H1 (cell line): ENCODE results near the gene COL8A1. TPM values are rescaled to one million over a fixed set of nuclear protein-coding genes. Genes with fewer than 3 reads are reported as not detected.

Experiments used
- SRF ChIP-seq: IDR thresholded peaks from 2 replicates; pipeline ENCODE4 v1.6.1; 2011; ENCODE audit warnings: mild to moderate bottlenecking, low read depth, low read length, moderate library complexity
- polyA plus RNA-seq, 7 experiments: library from polyadenylated mRNA; depleted of rRNA in 3 of 7; stranded (reverse) in 5 of 7; unstranded in 2 of 7; fragments of >200 nt in 5 of 7; fragments of 200-250 nt in 2 of 7; gene quantifications; 1 replicate in 5 of 7; 2 replicates in 1 of 7; 4 replicates in 1 of 7; pipeline versions ENCODE4 v1.2.1 to v1.2.3, GENCODE V29; 2011 to 2013; ENCODE audit warnings: missing spikeins in 2 of 7, mixed read lengths in 2 of 7
- total RNA-seq: library from RNA; stranded (reverse); fragmentation: NEBNext Ultra II Directional; extraction: Animal tissue kit (Norgen Biotek cat#: 25700); gene quantifications from 2 replicates; pipeline ENCODE4 v1.2.1, GENCODE V29; 2021
- TF ChIP-seq, protein P1 (sequence below): fragments of 300-600 bp; sonication (generic); IDR thresholded peaks from 2 replicates; pipeline ENCODE4 v1.7.1; 2012; ENCODE audit warnings: low read length, moderate library complexity, mild to moderate bottlenecking, inconsistent platforms; ENCODE audit not compliant: insufficient replicate concordance
- TF ChIP-seq, protein P2 (sequence below): IDR thresholded peaks from 2 replicates; pipeline ENCODE4 v1.6.1; 2012; ENCODE audit warnings: inconsistent platforms

The COL8A1 gene
- total and polyA plus RNA-seq, 2 of the 8 experiments (the other 6 are each of a cell fraction or from before 2014, with no cell fraction given) = 0.21 to 1.2 TPM

DNA sequence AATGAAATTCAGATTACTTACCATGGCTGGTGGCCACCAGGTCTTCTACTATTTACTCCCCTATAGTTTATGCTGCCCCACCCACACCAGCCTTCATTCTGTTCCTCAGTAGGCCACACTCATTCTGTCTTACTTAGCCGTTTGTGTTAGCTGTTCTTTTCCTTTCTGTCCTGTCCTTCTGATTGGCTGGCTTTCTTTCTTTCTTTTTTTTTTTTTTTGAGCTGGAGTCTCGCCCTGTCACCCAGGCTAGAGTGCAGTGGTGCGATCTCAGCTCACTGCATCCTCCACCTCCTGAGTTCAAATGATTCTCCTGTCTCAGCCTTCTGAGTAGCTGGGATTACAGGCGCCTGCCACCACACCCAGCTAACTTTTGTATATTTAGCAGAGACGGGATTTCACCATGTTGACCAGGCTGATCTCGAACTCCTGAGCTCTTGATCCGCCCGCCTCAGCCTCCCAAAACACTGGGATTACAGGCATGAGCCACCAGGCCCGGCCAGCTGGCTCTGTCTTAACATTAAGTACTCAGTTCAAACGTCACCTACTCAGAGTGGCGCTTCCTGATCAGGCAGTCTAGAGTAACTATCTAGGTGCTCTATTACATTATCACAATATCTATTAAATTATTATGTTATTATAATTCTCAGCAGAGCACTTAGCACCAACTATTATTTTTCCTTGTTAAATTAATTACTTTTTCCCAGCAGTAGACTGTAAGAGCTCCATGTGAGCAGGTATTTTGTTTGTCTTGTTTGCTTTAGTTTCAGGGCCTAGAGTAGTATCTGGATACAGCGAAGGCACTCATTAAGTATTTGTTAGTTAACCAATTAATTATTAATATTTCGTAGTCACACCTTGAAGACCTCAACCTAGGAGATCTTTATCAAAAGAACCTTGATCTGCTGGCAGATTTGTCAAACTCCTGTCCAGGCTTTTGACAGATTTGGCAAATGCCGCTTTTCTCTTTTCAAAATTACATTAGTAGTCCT is 185.6 kb downstream of the COL8A1 start (continued):
- no peak for TF ChIP-seq SRF
- TF ChIP-seq, protein P1, sequence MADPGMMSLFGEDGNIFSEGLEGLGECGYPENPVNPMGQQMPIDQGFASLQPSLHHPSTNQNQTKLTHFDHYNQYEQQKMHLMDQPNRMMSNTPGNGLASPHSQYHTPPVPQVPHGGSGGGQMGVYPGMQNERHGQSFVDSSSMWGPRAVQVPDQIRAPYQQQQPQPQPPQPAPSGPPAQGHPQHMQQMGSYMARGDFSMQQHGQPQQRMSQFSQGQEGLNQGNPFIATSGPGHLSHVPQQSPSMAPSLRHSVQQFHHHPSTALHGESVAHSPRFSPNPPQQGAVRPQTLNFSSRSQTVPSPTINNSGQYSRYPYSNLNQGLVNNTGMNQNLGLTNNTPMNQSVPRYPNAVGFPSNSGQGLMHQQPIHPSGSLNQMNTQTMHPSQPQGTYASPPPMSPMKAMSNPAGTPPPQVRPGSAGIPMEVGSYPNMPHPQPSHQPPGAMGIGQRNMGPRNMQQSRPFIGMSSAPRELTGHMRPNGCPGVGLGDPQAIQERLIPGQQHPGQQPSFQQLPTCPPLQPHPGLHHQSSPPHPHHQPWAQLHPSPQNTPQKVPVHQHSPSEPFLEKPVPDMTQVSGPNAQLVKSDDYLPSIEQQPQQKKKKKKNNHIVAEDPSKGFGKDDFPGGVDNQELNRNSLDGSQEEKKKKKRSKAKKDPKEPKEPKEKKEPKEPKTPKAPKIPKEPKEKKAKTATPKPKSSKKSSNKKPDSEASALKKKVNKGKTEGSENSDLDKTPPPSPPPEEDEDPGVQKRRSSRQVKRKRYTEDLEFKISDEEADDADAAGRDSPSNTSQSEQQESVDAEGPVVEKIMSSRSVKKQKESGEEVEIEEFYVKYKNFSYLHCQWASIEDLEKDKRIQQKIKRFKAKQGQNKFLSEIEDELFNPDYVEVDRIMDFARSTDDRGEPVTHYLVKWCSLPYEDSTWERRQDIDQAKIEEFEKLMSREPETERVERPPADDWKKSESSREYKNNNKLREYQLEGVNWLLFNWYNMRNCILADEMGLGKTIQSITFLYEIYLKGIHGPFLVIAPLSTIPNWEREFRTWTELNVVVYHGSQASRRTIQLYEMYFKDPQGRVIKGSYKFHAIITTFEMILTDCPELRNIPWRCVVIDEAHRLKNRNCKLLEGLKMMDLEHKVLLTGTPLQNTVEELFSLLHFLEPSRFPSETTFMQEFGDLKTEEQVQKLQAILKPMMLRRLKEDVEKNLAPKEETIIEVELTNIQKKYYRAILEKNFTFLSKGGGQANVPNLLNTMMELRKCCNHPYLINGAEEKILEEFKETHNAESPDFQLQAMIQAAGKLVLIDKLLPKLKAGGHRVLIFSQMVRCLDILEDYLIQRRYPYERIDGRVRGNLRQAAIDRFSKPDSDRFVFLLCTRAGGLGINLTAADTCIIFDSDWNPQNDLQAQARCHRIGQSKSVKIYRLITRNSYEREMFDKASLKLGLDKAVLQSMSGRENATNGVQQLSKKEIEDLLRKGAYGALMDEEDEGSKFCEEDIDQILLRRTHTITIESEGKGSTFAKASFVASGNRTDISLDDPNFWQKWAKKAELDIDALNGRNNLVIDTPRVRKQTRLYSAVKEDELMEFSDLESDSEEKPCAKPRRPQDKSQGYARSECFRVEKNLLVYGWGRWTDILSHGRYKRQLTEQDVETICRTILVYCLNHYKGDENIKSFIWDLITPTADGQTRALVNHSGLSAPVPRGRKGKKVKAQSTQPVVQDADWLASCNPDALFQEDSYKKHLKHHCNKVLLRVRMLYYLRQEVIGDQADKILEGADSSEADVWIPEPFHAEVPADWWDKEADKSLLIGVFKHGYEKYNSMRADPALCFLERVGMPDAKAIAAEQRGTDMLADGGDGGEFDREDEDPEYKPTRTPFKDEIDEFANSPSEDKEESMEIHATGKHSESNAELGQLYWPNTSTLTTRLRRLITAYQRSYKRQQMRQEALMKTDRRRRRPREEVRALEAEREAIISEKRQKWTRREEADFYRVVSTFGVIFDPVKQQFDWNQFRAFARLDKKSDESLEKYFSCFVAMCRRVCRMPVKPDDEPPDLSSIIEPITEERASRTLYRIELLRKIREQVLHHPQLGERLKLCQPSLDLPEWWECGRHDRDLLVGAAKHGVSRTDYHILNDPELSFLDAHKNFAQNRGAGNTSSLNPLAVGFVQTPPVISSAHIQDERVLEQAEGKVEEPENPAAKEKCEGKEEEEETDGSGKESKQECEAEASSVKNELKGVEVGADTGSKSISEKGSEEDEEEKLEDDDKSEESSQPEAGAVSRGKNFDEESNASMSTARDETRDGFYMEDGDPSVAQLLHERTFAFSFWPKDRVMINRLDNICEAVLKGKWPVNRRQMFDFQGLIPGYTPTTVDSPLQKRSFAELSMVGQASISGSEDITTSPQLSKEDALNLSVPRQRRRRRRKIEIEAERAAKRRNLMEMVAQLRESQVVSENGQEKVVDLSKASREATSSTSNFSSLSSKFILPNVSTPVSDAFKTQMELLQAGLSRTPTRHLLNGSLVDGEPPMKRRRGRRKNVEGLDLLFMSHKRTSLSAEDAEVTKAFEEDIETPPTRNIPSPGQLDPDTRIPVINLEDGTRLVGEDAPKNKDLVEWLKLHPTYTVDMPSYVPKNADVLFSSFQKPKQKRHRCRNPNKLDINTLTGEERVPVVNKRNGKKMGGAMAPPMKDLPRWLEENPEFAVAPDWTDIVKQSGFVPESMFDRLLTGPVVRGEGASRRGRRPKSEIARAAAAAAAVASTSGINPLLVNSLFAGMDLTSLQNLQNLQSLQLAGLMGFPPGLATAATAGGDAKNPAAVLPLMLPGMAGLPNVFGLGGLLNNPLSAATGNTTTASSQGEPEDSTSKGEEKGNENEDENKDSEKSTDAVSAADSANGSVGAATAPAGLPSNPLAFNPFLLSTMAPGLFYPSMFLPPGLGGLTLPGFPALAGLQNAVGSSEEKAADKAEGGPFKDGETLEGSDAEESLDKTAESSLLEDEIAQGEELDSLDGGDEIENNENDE = no peak
- TF ChIP-seq, protein P2, sequence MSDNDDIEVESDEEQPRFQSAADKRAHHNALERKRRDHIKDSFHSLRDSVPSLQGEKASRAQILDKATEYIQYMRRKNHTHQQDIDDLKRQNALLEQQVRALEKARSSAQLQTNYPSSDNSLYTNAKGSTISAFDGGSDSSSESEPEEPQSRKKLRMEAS = no peak
